ENCODE measurements around the gene RPS18.

- no peak for TF ChIP-seq POLR2A (IDR thresholded peaks at IDR 0.05; ENCODE audit: low read length)
- no peak for TF ChIP-seq CBX8 (IDR thresholded peaks at IDR 0.05)
- no peak for TF ChIP-seq HDAC2 (IDR thresholded peaks at IDR 0.05)
- no peak for TF ChIP-seq CEBPB (IDR thresholded peaks at IDR 0.05)
- TF ChIP-seq MAZ (IDR thresholded peaks at IDR 0.05; ENCODE audit: borderline replicate concordance, low read depth, low read length): no peak
- TF ChIP-seq KDM5A (IDR thresholded peaks at IDR 0.05): no peak
- TF ChIP-seq, protein P1, sequence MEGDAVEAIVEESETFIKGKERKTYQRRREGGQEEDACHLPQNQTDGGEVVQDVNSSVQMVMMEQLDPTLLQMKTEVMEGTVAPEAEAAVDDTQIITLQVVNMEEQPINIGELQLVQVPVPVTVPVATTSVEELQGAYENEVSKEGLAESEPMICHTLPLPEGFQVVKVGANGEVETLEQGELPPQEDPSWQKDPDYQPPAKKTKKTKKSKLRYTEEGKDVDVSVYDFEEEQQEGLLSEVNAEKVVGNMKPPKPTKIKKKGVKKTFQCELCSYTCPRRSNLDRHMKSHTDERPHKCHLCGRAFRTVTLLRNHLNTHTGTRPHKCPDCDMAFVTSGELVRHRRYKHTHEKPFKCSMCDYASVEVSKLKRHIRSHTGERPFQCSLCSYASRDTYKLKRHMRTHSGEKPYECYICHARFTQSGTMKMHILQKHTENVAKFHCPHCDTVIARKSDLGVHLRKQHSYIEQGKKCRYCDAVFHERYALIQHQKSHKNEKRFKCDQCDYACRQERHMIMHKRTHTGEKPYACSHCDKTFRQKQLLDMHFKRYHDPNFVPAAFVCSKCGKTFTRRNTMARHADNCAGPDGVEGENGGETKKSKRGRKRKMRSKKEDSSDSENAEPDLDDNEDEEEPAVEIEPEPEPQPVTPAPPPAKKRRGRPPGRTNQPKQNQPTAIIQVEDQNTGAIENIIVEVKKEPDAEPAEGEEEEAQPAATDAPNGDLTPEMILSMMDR (IDR thresholded peaks at IDR 0.05): no peak
- TF ChIP-seq EP300 (IDR thresholded peaks at IDR 0.05): no peak
- TF ChIP-seq, protein P2, sequence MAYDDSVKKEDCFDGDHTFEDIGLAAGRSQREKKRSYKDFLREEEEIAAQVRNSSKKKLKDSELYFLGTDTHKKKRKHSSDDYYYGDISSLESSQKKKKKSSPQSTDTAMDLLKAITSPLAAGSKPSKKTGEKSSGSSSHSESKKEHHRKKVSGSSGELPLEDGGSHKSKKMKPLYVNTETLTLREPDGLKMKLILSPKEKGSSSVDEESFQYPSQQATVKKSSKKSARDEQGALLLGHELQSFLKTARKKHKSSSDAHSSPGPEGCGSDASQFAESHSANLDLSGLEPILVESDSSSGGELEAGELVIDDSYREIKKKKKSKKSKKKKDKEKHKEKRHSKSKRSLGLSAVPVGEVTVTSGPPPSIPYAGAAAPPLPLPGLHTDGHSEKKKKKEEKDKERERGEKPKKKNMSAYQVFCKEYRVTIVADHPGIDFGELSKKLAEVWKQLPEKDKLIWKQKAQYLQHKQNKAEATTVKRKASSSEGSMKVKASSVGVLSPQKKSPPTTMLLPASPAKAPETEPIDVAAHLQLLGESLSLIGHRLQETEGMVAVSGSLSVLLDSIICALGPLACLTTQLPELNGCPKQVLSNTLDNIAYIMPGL (CRISPR knock-in tag; IDR thresholded peaks at IDR 0.05; ENCODE audit: borderline replicate concordance): no peak
- no peak for TF ChIP-seq BHLHE40 (IDR thresholded peaks at IDR 0.05; ENCODE audit: low read depth, low read length)
- TF ChIP-seq ZFP36 (IDR thresholded peaks at IDR 0.05; ENCODE audit: borderline replicate concordance, partially characterized antibody): no peak
Observed at GRCh38 chr6:33306356-33306755, 34.5 kb downstream of the RPS18 start.
